ENCODE results near the gene PI3.

Gene PI3

DNA sequence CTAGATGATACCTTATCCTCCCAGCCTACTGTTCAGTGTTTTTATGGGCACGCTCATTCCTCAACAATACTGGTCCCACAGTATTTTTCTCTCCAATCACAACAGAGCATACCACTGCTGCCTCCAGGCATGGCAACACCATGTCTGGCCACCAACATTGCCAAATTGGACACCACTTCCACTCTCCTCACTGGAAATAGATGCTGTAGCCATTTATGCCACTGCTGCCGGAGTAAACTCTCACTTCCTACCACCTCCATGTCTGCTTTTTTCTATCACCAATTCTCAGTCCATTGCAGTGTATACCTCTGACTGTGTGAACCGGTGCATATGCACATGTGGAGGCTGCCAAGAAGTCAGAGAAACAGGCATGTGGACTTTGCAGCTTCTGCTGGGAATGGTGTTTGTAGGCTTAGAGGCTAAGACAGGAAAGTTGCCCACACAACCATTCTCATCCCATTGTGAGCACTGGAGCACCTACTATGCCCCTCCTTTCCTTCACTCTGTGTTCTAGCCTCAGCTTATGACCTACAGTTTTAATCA lies 14.4 kb downstream of the PI3 start:
- DNase-seq, result no peak

DNA sequence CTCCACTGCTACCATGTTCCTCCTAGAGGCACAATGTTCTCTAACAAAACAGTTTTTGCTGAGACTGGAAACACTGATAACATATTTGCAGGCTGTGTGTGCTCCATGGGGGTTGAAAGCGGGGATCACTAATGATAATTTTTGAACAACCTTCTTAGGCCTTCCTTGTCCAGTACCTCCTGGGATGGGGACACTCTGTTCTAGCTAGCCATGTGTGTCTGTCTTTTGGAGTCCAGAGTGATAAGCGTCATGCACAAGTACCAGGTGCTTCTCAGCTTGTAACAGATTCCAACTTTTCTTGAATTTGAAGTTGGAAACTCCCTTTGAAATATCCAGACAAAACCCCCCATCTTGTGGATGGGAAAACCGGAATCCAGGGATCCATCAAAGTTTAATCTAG lies 15.2 kb downstream of the PI3 start:
- no peak for DNase-seq

DNA sequence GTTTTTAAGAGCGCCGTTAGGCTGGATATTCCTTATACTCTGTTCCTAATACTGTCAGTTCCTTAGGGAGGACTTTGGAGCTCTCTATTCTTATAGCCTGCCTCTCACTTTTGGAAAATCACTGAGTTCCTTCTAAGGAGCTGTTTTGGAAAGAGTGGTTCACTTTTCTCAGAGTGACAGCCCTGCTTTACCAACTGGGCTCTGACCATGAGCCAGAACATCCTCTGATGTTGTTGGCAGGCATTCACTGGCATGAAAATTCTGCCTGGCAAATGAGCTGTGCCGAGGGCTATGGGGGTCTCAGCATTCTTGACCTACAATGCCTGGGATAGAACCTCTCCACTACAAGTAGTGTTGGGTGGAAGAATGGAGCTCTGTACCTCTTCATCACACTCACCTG lies 17.2 kb downstream of the PI3 start:
- no peak for DNase-seq

DNA sequence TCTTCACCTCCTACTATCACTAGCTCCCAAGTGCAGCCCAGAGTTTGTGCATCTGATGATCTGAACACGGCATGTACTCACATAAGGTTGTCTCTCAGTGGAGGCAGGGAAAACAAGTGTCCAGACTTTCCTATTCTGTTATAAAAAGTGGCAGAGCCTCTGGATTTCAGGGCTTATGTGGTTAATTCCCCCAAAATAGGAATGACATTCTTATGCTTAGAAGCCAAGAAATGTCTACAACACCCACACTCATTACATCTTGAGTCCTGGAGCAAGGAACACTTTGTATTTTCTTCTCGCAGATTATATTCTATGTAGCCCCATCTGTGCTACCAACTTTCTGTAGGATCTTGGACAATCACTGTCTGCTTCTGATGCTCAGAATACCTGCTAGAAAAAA lies 18.6 kb downstream of the PI3 start:
- no peak for DNase-seq

DNA sequence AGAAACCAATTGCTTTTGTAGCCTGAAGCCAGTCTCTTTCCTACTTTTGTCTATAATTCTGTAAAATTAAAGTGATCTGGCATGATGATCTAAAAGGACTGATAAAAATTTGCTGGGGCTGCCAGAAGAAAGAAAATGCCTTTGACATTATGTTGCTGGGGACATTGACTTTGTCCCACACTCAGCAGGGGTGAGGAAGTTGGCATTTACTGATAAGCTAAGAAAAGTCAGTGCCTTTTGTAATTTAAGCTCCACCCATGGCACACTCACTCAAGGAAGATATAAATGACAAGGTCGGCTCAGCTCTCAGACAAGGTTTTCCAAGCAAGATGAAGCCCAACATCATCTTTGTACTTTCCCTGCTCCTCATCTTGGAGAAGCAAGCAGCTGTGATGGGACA lies 32.0 kb downstream of the PI3 start, which contains the start of gene SEMG1:
TSS of gene SEMG1 (plus strand) at position 309 of the 400 bp plus-strand sequence. CDS start at position 330, 21 bp downstream.
- DNase-seq, result no peak

DNA sequence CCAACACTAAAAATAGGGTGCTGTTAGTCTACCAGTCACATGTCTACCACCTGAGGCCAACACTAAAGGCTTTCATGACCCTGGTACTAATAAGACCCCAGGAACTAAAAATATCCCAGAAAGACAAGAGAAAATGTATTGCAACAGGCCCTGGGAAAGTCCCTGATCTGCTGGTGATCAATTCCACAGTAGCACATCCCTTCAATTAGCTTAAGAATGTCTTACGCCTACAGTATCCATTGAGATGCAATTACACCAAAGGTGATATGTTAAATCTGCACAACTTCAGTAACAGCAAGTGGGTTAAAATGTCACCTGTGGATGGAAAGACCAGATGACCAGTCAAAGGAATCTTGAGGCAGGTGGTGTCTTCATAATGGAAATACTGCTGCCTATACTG lies 35.2 kb downstream of the PI3 start:
- DNase-seq, result no peak

DNA sequence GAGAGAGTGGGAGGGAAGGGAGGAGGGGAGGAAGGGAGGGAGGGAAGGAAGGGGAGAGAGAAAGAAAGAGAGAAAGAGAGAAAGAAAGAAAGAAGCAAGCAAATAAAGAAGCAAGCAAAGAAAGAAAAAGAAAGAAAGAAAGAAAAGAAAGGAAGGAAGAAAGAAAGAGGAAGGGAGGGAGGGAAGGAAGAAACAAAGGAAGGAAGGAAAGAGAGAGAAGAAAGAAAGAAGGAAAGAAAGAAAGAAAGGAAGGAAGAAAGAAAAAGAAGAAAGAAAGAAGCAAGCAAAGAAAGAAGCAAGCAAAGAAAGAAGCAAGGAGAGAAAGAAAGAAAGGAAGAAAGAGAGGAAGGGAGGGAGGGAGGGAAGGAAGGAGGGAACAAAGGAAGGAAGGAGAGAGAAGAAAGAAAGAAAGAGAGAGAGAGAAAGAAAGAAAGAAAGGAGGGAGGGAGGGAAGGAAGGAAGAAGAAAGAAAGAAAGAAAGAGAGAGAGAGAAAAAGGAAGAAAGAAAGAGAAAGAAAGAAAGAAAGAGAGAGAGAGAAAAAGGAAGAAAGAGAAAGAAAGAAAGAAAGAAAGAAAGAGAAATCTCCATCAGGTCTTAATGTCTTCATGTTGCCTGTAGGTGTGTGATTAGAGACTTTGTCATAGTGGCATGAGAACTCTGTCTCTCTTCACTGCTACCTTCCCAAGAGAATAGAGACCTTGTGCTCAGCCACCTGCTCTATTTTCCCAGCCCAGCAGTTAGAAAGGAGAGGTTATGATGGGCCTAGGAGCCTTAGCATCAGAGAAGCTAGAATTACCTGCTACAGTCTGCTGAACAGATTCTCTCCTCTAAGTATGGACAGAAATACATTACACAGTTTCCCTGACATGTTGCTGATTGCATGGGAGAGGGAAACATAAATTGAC lies 37.1 kb downstream of the PI3 start:
- DNase-seq, result no peak

DNA sequence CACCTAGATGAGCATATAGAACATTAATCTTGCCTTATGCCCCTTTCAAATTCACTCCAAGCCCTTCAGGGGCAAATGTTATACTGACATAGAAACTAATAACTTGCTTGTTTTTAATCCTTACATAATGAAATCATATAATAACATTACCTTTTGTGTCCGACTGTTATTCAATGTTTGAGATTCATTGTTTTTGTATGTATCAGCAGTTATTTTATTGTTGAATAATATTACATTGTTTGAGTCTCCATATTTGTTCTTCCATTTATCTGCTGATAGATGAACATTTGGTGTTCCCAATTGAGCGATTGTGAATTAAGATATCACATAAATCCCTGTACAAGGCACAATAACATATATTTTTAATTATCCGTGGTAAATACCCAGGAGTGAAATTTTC lies 38.1 kb downstream of the PI3 start:
- DNase-seq, result no peak

DNA sequence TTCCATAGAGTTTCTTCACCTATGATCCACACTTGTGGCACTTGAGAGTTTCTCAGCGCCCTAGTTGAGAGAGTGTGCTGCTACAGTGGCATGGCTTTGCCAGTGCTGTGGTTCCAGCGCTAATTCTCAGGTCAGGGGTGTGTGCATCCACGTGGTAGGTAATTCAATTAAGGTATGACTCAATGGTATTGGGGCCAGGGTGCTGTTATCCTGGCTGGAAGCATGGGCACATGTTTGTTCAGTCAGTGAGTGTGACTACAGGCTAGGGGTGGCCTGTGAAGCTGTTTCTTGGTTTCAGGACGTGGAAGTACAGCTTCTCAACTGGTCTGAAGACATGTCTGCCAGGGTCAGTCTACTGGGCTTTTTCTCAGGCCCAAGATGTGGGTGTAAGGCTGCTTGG lies 43.4 kb downstream of the PI3 start:
- no peak for DNase-seq

DNA sequence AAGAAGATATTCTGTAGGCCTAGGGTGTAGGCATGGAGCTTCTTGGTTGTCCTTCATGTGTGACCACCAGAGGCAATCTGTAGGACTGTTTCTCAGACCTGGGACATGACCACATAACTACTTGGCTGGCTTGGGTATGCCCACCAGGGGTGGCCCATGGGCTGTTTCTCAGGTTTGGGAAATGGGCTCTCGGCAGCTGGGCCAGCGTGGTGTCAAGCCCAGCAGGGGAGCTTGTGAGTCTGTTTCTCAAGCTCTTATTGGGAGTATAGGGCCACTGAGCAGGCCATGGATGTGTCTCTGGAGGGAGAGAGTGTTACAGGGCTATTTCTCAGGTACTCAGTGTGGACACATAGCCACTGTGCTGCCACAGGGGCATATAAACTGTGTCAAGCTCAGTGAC lies 43.9 kb downstream of the PI3 start:
- DNase-seq, result no peak

DNA sequence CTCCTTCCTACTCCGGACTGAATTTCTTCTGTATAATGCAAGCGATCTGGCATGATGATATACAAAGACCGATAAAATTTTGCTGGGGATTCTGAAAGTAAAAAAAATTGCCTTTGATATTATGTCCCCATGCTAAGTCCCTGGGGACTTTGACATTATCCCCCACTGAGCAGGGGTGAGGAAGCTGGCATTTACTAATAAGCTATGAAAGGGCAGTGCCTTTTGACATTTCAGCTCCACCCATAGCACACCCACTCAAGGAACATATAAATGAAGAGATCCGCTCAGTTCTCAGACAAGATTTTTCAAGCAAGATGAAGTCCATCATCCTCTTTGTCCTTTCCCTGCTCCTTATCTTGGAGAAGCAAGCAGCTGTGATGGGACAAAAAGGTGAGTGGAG lies 46.4 kb downstream of the PI3 start, which contains the start of gene SEMG2:
TSS of gene SEMG2 (plus strand) at position 298 of the 400 bp plus-strand sequence. CDS start at position 315, 17 bp downstream.
- no peak for DNase-seq

DNA sequence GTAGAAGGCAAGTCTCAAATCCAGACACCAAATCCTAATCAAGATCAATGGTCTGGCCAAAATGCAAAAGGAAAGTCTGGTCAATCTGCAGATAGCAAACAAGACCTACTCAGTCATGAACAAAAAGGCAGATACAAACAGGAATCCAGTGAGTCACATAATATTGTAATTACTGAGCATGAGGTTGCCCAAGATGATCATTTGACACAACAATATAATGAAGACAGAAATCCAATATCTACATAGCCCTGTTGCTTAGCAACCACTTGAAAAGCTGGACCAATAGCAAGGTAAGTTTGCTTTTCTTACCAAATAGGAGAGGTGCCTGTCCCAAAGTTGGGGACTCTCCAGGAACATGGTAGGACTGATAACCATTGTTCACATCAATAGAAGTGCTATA lies 48.4 kb downstream of the PI3 start:
- DNase-seq, result no peak

All from activated CD4-positive, alpha-beta T cell treated with anti-CD3 and anti-CD28 coated beads, Interleukin-2, amount 50 U/mL, for 4 hours (primary cell).